Activated CD8-positive, alpha-beta memory T cell treated with anti-CD3 and anti-CD28 coated beads for 1 hour (primary cell): ENCODE data around the gene ANKRD65.

Experiments
- DNase-seq, 2 donors: peaks; one replicate each; pipeline ENCODE4 v3.0.0-alpha.2; 2020; ENCODE audit warnings: low read depth in 1 of 2; ENCODE audit errors: extremely low read depth in 1 of 2

Gene ANKRD65

GRCh38 chr1:1442069-1442770, 21.1 kb upstream of the ANKRD65 start:
- DNase-seq, result no peak

GRCh38 chr1:1441002-1441888, 20.2 kb upstream of the ANKRD65 start:
- DNase-seq, result peak in 1 of 2 donors; percentile 37

GRCh38 chr1:1440262-1441001, 19.4 kb upstream of the ANKRD65 start:
- no peak for DNase-seq

GRCh38 chr1:1439546-1440261, 18.6 kb upstream of the ANKRD65 start:
- no peak for DNase-seq

GRCh38 chr1:1438531-1439381, 17.7 kb upstream of the ANKRD65 start:
- no peak for DNase-seq

GRCh38 chr1:1437904-1438376, 16.9 kb upstream of the ANKRD65 start:
- no peak for DNase-seq

GRCh38 chr1:1437033-1437903, 16.2 kb upstream of the ANKRD65 start:
- no peak for DNase-seq

GRCh38 chr1:1436630-1437032, 15.6 kb upstream of the ANKRD65 start:
- DNase-seq, result no peak

- DNase-seq, result no peak
Measured at GRCh38 chr1:1435911-1436629, 15.0 kb upstream of the ANKRD65 start.

- peak in 1 of 2 donors; percentile 54 for DNase-seq
Measured at GRCh38 chr1:1435106-1435903, 14.2 kb upstream of the ANKRD65 start, which contains the start of gene VWA1. Gene VWA1, plus strand, starts transcription at chr1:1435690. Its CDS starts 59 bp downstream, at chr1:1435749.

GRCh38 chr1:1434824-1435105, 13.7 kb upstream of the ANKRD65 start:
- DNase-seq, result no peak

GRCh38 chr1:1434131-1434823, 13.2 kb upstream of the ANKRD65 start:
- no peak for DNase-seq

GRCh38 chr1:1433804-1434130, 12.7 kb upstream of the ANKRD65 start:
- DNase-seq, result no peak

- DNase-seq, result no peak
Measured at GRCh38 chr1:1432951-1433803, 12.1 kb upstream of the ANKRD65 start.

- no peak for DNase-seq
Measured at GRCh38 chr1:1432274-1432950, 11.3 kb upstream of the ANKRD65 start.
